Heart right ventricle (tissue), 16 donors: ENCODE results near the gene XRCC5. TPM values are rescaled to one million over a fixed set of nuclear protein-coding genes. Genes with fewer than 3 reads are reported as not detected.

Experiments used
- ATAC-seq, 8 donors: fragments of 200-7000 bp; cut with Tn5 transposase; one replicate each; pipeline ENCODE4 v1.9.1; 2020; ENCODE audit warnings: mild to moderate bottlenecking in 8 of 8, moderate library complexity in 8 of 8, moderate number of reproducible peaks in 1 of 8
- DNase-seq, 2 donors: peaks; one replicate each; pipeline ENCODE4 v3.0.0-alpha.2; 2020
- H3K27ac ChIP-seq, 10 donors: fragments of 200-600 bp; sonication (generic) in 2 of 10; one replicate each; pipeline versions ENCODE4 v1.5.0 to v1.8.0; 2020 to 2022; ENCODE audit warnings: mild to moderate bottlenecking in 3 of 10
- H3K27me3 ChIP-seq, 7 donors: fragments of 200-600 bp; one replicate each; pipeline ENCODE4 v1.8.0; 2021 to 2022; ENCODE audit warnings: mild to moderate bottlenecking in 2 of 7
- H3K36me3 ChIP-seq, 9 donors: fragments of 200-600 bp; sonication (generic) in 1 of 9; one replicate each; pipeline versions ENCODE4 v1.5.0 to v1.8.0; 2020 to 2022; ENCODE audit warnings: mild to moderate bottlenecking in 2 of 9
- H3K4me1 ChIP-seq, 9 donors: fragments of 200-600 bp; sonication (generic) in 1 of 9; one replicate each; pipeline versions ENCODE4 v1.5.0 to v1.8.0; 2020 to 2022; ENCODE audit warnings: mild to moderate bottlenecking in 4 of 9
- H3K4me3 ChIP-seq, 10 donors: fragments of 200-600 bp; sonication (generic) in 2 of 10; one replicate each; pipeline versions ENCODE4 v1.5.0 to v1.8.0; 2020 to 2022; ENCODE audit warnings: mild to moderate bottlenecking in 7 of 10, moderate library complexity in 2 of 10
- H3K9me3 ChIP-seq, 11 donors: fragments of 200-600 bp in 10 of 11; sonication (generic) in 2 of 11; one replicate each; pipeline versions ENCODE4 v1.5.0 to v1.8.0; 2013 to 2022; ENCODE audit warnings: mild to moderate bottlenecking in 2 of 11, control low read depth in 1 of 11, moderate library complexity in 1 of 11
- CTCF ChIP-seq, 9 donors: fragments of 200-600 bp; sonication (generic) in 2 of 9; IDR thresholded peaks; one replicate each; pipeline versions ENCODE4 v1.5.0 to v1.8.0; 2021 to 2022; ENCODE audit warnings: antibody characterized with exemption in 9 of 9, mild to moderate bottlenecking in 5 of 9, moderate library complexity in 1 of 9
- WGBS, 2 donors: extraction: QIAGEN DNeasy Blood & Tissue Kit; methylation state at CpG; one replicate each; pipeline ENCODE4 v1.1.7; 2013; ENCODE audit warnings: inconsistent platforms in 1 of 2; 5-methylcytosine and 5-hydroxymethylcytosine counted together
- intact Hi-C, 10 donors: fragments of 100-400 bp; cut with DNase I; formaldehyde crosslinking; loops; one replicate each; pipeline versions ENCODE4 v1.11.1 to v1.14.2; 2022
- polyA plus RNA-seq, 2 donors: library from polyadenylated mRNA; stranded (reverse); fragments of 200-250 nt; gene quantifications; one replicate each; pipeline ENCODE4 v1.2.3, GENCODE V29; 2013
- total RNA-seq, 10 donors: library from RNA; stranded (reverse); fragmentation: NEBNext Ultra II Directional in 3 of 10; extraction: Animal tissue kit (Norgen Biotek cat#: 25700) in 3 of 10; gene quantifications; one replicate each; pipeline versions ENCODE4 v1.2.1 to v1.2.4, GENCODE V29; 2021 to 2023
- donor health status: Arrhythmogenic right ventricular cardiomyopathy.
- donor health status: ischemic (EF 13 %, LVEDD 7.1; RV severe dilation, severe dysfunction).
- donor health status: healthy with polysubstance abuse.
- donor health status: DM: no; HTN: yes; CAD: no.
- donor health status: DM: no; HTN: no; CAD: no.
- donor health status: ischemic (EF 25% LVEDD 6.9; RV normal size, moderate dysfunction).
- donor health status: ischemic (EF 25% LVEDD 5.7; RV mildly dilated, moderate dysfunction).
- donor health status: healthy.
- donor health status: DM: yes; HTN: yes; CAD: no.
- donor health status: Ischemic cardiomyopathy.
- donor health status: ischemic (EF 35%, LVEDD 5.7; RV mildly dilated, moderate dysfunction).
- donor health status: nonischemic (EF 11% LVEDD 7.7; RV severe dilation, severe dysfunction).
- donor health status: DM: yes; HTN: yes; CAD: no.
- donor health status: PGD.
- donor health status: ischemic (EF 29% LVEDD 5.4; RV normal size, mild dysfunction).
- donor health status: nonischemic (EF 23%, LVEDD 6.1; RV moderate dilation, normal function).

The XRCC5 gene
- total and polyA plus RNA-seq, 12 donors, result 35.6 to 163 (median 134) TPM

GRCh38 chr2:216072473-216072872, 36.7 kb upstream of the XRCC5 start:
- DNase-seq, result no peak
- no peaks in the 10 kb centered on the region for H3K4me1 ChIP-seq
- H3K4me3 ChIP-seq, result no peak overlapping the region
- intact Hi-C loops, result no loop called here
- no peak for ATAC-seq
- no peak for TF ChIP-seq CTCF (IDR thresholded peaks at IDR 0.05)
- H3K27me3 ChIP-seq, result no peaks in the 10 kb centered on the region
- no peak overlapping the region for H3K27ac ChIP-seq
- peaks cover 0 to 6% (median 0%) of the 10 kb centered on the region in 11 donors for H3K9me3 ChIP-seq
- no peaks in the 10 kb centered on the region for H3K36me3 ChIP-seq

GRCh38 chr2:216073773-216074172, 35.4 kb upstream of the XRCC5 start:
- Histone ChIP-seq H3K36me3 (no peaks in the 10 kb centered on the region), H3K4me1 (no peaks in the 10 kb centered on the region), H3K27ac (no peak overlapping the region), H3K4me3 (no peak overlapping the region), H3K9me3 (peaks cover 0 to 6% (median 0%) of the 10 kb centered on the region in 11 donors), H3K27me3 (no peaks in the 10 kb centered on the region)
- intact Hi-C loops, result no loop called here
- ATAC-seq (no peak), DNase-seq (no peak)
- no peak for TF ChIP-seq CTCF (IDR thresholded peaks at IDR 0.05)

- H3K27me3 ChIP-seq, result no peaks in the 10 kb centered on the region
- no peak overlapping the region for H3K27ac ChIP-seq
- WGBS, 2 donors, result 68 to 81% methylated on average over 1 of the region's 1 CpG
- peaks cover 0 to 6% (median 0%) of the 10 kb centered on the region in 11 donors for H3K9me3 ChIP-seq
- no peaks in the 10 kb centered on the region for H3K4me1 ChIP-seq
- no peaks in the 10 kb centered on the region for H3K36me3 ChIP-seq
- intact Hi-C loops, result no loop called here
- ATAC-seq (no peak), DNase-seq (no peak)
- no peak overlapping the region for H3K4me3 ChIP-seq
- no peak for TF ChIP-seq CTCF (IDR thresholded peaks at IDR 0.05)
Observed at GRCh38 chr2:216074380-216074779, 34.8 kb upstream of the XRCC5 start.

- intact Hi-C loops, result no loop called here
- no peak for DNase-seq
- TF ChIP-seq CTCF (IDR thresholded peaks at IDR 0.05), result no peak
- H3K4me3 ChIP-seq, result no peak overlapping the region
- H3K36me3 ChIP-seq, result no peaks in the 10 kb centered on the region
- 87 to 95% methylated on average over 1 of the region's 1 CpG for WGBS, 2 donors
- no peak overlapping the region for H3K27ac ChIP-seq
- no peaks in the 10 kb centered on the region for H3K4me1 ChIP-seq
- no peak for ATAC-seq
- peaks cover 0 to 6% (median 0%) of the 10 kb centered on the region in 11 donors for H3K9me3 ChIP-seq
- H3K27me3 ChIP-seq, result no peaks in the 10 kb centered on the region
Observed at GRCh38 chr2:216074794-216075193, 34.4 kb upstream of the XRCC5 start.
